GM21723 (cell line): ENCODE results near the gene PTGER4.
"Not testable (repeated sequence)": the region's sequence is repeated elsewhere in the genome, so short reads cannot be mapped to it uniquely, and the experiment has no call there.

ENCODE experiments used
- ATAC-seq: cut with Tn5 transposase; IDR thresholded peaks from one replicate; pipeline ENCODE4 v1.9.1; 2021; ENCODE audit warnings: mild to moderate bottlenecking, moderate library complexity; ENCODE audit not compliant: unreplicated experiment

The PTGER4 gene

DNA sequence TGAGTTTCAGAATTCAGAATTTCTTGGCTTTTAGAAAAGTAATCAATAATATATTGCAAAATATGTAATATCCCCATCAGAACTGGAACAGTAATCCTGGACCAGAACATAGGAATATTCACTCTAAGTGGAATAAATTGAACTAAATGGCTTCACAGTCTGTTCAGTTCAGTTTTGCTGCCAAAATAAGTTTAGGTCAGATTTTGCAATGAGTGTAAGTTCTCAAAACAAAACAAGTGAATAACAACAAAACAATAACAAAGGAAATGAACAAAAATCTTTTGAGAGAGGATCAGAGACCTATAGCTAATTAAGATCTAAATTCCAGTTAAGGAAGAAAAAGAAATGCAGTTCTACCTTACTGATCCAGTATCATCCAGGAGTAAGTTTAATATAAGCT lies 9.3 kb downstream of the PTGER4 start:
- ATAC-seq, result no peak

DNA sequence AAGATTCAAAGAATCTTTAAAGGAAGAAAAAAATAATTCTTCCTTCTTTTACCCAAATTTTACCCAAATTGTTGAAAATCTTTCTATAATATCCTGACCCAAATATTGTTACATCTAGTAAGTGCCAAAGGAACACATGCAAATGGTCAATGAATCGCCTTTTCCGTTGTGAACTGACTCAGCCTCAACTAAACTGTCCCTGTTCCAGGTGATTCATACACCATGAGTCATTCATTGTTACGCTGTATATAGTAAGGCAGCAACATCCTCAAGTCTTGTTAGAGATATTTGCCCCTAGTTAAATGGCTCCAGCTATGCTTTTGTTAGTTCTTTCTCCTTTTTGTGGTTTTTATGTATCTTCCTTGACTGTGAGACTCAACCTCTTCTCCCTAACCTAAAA lies 9.7 kb downstream of the PTGER4 start:
- peak; percentile 57 for ATAC-seq

DNA sequence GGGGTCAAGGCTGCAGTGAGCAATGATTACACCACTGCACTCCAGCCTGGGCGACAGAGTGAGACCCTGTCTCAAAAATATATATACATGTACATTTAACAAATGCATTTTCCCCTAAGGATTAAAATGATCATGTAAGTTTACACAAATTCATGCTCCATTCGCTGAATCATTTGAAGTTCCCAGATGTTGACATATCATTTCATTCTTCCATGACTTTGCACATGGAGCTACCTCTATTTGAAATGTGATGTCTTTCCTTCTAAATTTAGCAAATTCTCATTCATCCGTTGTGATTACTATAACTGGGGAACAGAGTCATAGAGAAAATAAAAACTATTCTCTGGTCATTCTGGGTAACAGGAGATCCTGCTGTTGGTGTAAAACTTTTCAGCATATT lies 10.6 kb downstream of the PTGER4 start:
- ATAC-seq, result no peak

DNA sequence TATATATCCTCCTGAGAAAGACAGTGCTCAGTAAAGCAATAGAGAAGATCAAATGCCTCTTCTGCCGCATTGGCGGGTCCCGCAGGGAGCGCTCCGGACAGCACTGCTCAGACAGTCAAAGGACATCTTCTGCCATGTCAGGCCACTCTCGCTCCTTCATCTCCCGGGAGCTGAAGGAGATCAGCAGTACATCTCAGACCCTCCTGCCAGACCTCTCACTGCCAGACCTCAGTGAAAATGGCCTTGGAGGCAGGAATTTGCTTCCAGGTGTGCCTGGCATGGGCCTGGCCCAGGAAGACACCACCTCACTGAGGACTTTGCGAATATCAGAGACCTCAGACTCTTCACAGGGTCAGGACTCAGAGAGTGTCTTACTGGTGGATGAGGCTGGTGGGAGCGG lies 12.2 kb downstream of the PTGER4 start:
- ATAC-seq, result no peak

DNA sequence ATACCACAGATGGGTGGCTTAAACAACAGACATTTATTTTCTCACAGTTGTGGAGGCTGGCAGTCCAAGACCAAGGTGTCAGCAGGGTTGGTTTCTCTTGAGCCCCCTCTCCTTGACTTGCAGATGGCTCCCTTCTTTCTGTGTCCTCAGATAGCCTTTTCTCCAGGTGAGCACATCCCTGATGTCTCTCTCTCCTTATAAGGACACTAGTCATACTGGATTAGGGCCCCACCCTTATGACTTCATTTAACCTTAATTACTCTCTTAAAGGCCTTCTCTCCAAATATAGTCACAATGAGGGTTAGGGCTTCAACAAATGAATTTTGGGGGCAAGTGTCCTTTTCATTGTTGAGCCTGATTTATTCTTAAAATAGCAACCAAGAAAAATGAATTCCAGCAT lies 14.7 kb downstream of the PTGER4 start:
- ATAC-seq, result no peak

DNA sequence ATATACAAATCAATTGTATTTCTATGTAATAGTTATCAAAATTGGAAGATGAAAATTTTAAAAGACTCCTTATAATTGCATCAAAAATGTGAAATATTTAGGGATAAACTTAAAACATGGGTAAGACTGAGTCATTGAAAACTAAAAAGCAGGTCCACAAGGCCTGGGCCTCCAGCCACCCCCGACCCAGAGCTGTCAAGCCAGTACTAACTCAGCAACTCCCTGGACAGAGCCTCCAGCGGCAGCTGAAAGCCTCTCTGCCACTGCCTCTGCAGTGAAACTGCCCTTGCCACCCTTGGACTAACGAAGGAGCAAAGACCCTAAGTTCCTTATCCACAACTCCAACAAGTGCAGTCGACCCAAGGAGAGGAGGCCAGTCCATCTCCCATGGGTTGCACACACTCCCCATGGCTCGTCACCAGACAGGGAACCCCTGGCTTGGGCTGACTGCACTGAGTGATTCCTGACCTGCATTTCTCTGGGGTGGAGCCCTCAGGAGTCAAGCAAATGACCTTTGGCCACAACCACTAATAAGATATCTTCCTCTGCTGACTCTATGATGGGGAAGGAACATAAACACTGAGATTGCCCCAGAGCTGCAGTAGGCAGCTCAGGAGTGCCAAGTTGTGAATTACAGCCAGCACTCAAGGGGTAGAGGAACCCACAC lies 20.5 kb downstream of the PTGER4 start:
- no peak for ATAC-seq

DNA sequence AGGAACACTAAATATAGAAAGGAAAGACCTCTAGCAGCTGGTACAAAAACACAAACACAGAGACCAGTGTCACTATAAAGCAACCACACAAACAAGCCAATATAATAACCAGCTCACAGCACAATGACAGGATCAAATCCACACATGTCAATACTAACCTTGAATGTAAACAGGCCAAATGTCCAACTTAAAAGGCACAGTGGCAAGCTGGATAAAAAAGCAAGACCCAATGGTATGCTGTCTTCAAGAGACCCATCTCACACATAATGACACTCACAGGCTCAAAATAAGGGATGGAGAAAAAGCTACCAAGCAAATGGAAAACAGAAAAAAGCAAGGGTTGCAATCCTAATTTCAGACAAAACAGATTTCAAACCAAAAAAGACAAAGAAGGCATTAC lies 22.3 kb downstream of the PTGER4 start:
- not testable (repeated sequence) for ATAC-seq

DNA sequence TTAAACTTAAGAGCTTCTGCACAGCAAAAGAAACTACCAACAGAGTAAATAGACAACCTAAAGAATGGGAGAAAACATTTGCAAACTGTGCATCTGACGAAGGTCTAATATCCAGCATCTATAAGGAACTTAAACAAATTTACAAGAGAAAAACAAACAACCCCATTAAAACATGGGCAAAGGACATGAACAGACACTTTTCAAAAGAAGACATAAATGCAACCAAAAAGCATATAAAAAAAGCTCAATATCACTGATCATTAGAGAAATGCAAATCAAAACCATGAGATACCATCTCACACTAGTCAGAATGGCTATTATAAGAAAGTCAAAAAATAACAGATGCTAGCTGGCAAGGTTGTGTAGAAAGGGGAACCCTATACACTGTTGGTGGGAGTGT lies 25.8 kb downstream of the PTGER4 start:
- not testable (repeated sequence) for ATAC-seq

DNA sequence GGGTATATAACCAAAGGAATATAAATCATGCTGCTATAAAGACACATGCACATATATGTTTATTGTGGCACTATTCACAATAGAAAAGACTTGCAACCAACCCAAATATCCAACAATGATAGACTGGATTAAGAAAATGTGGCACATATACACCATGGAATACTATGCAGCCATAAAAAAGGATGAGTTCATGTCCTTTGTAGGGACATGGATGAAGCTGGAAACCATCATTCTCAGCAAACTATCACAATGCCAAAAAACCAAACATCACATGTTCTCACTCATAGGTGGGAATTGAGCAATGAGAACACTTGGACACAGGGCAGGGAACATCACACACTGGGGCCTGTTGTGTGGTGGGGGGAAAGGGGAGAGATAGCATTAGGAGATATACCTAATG lies 30.9 kb downstream of the PTGER4 start:
- not testable (repeated sequence) for ATAC-seq

DNA sequence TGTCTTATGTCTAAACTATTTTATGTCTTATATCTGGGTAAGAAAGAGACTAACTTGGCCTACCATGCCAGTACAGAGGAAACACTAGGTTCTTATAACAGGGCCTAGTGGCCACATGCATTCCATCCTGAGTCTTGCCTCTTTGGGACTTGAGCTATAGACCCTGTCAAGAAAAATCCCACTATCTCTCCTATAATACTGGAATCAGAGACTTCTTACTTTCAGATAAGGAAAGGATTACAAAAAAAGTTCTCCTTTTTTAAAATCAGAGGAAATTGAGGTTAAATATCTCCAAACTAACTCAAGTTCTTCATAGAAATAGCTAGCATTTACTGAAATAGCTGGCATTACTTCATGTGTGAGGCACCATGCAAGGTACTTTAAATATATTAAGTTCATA lies 34.3 kb downstream of the PTGER4 start:
- no peak for ATAC-seq

DNA sequence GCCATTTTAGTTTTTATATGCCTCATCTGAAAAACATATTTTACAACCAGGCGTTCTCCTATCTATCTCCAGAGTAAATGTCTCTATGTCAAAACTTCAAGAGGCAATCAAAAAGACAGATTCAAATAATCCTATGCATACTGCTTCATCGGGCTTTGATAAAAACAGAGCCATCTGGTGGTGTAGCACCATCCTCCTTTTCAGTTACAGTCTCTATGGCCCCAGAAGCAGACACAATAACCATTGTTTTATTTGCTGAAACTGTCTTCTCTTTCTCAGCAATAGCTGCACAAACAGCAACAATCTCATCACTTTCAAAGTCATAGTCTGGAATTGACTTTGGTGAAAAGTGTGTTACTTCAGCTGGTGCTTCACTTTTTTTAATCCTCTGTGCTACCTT lies 36.3 kb downstream of the PTGER4 start:
- no peak for ATAC-seq

DNA sequence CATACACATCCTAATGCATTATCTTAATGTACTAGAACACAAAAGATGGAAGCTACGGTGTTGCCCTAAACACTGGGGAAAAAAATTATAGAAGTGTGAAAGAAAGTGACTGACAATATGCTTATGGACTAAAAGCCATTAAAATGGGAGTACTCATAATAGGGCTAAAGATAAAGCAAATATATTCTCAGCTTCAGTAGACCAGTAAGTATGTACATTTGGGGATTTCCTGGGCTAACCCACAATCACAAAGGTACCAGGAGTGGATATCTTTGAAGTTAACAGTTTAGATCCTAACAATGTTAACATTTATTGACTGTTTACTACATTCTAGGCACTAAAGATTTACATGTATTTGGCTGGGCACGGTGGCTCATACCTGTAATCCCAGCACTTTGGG lies 36.9 kb downstream of the PTGER4 start:
- no peak for ATAC-seq

DNA sequence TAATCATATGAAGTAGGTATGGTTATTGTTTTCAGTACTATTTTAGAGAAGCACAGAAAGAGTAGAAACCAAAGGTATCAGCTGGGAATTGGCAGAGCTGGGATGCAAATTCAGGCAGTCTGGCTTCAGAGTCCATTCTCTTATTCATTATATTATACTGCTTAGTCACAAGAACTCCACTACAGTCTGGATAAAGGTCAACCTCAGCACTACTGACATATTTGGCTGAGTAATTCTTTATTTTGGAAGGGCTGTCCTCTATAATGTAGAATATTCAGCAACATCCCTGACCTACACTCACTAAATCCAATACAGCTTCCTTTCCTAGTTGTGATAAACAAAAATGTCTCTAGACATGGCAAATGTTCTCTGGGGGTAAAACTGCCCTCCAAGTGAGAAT lies 37.6 kb downstream of the PTGER4 start:
- no peak for ATAC-seq

DNA sequence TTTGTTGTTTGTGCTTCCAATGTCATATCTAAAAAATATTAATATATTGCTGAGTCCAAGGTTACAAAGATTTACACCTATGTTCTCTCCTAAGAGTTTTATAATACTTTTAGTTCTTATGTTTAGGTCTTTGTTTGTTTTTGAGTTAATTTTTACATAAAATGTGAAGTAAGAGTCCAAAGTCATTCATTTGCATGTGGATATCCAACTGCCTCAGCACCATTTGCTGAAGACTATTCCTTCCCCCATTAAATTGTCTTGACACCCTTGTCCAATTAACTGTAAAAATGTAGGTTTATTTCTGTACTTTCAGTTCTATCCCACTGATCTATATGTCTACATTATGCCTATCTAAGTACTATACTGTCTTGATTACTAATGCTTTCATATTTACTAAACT lies 40.4 kb downstream of the PTGER4 start:
- no peak for ATAC-seq

DNA sequence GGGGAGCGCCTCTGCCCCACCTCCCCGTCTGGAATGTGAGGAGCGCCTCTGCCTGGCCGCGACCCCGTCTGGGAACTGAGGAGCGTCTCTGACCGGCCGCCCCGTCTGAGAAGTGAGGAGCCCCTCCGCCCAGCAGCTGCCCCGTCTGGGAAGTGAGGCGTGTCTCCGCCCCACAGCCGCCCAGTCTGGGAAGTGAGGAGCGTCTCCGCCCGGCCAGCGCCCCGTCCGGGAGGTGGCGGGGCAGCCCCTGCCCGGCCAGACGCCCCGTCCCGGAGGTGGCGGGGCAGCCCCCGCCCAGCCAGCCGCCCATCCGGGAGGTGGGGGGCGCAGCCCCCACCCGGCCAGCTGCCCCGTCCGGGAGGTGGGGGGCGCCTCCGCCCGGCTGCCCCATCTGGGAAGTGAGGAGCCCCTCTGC lies 42.8 kb downstream of the PTGER4 start:
- not testable (repeated sequence) for ATAC-seq

DNA sequence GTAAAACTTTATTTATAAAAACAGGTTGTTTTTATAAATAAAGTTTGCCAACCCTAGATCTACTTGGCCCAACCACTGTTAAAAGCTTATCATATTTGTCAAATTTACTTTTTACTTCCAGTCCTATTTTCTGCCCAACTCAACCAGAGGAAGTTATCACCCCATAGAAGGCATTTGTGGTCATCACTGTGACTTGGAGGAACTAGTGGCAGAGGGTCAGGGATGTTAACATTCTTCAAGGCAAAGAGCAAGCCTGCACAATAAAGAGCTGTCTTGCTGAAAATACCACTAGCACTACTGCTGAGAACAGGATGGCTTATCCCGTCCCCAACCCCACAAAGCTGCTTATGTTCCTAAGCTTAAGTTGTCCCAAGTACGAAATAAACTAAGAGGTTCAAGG lies 53.7 kb downstream of the PTGER4 start:
- ATAC-seq, result no peak

DNA sequence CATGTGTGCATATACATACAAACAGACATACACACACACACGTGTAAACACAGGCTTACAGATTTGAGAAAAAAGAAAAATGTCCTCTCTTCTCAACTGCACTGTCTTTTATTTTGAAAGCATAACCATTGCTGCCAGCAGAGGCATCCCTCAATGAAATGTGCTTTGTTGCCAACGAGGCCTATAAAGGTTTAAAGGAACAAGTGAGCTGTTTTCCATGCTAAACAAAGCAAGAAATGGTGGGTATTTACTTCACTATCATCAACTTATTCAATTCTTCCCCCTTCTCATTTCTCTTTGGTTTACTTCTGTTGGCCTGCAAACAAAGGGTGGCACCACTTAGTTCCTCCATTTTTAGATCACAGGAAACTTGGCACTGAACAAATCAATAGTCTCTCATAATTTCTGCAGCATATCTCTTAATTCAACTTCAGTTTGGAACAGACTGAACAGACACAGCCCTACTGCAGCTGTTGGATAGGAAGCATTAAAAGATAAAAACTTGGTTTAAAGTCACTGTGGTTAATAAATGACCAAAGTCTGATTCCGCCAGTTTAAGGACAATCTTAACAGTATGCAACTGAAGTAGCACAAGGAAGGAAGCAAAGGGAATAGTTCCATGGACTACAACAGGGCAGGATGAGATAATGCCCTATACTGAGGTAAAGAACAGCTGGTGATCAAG lies 54.3 kb downstream of the PTGER4 start:
- no peak for ATAC-seq

DNA sequence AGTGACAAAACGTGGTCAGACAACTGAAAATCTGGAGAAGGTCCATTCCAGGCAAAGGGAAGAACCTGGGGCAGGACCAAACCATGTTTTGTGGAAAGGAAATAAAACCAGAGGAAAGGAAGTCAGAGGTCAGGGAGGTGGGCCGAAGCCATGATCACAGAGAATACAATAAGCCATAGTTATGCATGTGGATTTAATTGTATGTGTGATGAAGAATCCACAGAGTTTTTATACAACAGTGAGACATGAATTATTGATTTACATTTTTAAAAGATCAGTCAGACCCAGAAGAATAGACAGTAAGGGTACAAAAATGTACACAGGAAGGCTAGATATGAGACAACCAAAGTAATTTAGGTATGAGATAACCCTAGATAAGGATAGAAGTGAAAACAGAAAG lies 55.3 kb downstream of the PTGER4 start:
- ATAC-seq, result no peak

DNA sequence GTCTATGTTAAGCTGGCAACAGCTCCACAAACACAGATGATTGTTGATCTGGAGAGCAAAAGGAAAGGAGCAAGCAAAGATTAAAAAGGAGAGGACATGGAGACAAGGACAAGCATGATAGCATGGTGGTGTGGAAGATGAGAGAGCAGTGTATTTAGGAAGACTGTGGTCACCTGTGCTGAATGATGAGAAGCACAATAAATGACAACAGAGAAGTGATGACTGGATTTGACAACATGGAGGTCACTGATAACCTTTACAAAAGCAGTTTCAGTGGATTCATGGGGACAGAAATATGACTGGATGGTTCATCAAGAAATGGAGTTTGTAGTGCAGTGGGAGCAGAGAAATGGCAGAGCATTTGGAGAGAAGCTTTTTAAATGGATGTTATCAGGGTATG lies 55.9 kb downstream of the PTGER4 start:
- no peak for ATAC-seq

DNA sequence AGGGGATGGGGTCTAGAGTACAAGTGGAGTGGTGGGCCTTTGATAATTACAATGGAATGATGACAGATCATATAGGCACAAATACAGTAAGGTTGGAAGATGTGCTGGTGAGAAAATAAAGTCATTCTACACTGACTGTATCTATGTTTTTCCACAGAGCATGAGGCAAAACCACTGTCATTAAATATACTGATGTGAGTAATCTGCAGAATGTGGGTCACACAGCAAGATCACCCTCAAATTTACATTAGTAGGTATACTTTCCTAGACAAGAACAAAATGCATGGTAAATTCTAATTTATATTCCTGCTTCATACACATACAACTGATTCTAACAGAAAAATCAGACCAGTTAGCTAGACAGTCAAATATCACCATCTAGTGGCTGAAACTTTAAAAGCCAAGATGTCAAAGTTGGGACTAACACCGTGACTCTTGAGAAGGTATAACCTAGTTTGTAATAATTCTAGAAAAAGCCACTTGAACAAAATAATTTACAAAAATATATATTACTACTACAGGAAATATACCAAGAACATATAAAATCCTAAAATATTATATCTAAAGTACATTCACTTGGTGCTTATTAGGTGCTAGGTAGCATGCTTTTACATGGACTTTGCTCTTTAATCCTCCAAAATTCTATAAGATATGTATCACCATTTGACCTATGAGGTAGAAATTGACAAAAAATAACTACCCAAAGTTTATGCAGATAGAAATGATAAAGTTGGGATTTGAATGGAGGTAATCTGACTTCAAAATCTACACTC lies 56.6 kb downstream of the PTGER4 start:
- no peak for ATAC-seq

DNA sequence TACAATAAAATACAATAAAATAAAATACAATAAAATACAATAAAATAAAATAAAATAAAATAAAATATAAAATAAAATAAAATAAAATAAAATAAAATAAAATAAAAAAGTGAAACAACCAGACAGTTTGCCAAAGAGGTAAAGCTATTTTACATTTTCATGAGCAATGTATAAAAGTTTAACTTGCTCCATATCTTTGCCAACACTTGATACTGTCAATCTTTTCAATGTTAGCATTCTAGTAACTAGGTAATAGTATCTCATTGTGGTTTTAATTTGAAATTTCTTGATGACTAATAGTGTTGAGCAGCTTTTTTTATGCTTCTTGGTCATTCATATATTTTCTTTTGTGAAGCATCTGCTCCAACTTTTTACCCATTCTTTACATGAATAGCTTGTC lies 58.8 kb downstream of the PTGER4 start:
- ATAC-seq, result no peak
